Mammary epithelial cell (primary cell): ENCODE results near the gene TMEM240.

Experiments used
- EZH2 ChIP-seq: IDR thresholded peaks from 2 replicates; pipeline ENCODE4 v1.6.1; 2012; ENCODE audit warnings: low read length, inconsistent platforms, borderline replicate concordance
- TF ChIP-seq, protein P1 (sequence below), 2 donors: IDR thresholded peaks in 1 of 2; conservative IDR thresholded peaks in 1 of 2; 2 replicates each; pipeline ENCODE4 v1.5.1; 2011 to 2012; ENCODE audit warnings: inconsistent platforms in 2 of 2, low read length in 2 of 2, mild to moderate bottlenecking in 2 of 2, control low read depth in 1 of 2, low read depth in 1 of 2; ENCODE audit not compliant: insufficient read depth in 1 of 2; ENCODE audit errors: extremely low read depth in 1 of 2

DNA sequence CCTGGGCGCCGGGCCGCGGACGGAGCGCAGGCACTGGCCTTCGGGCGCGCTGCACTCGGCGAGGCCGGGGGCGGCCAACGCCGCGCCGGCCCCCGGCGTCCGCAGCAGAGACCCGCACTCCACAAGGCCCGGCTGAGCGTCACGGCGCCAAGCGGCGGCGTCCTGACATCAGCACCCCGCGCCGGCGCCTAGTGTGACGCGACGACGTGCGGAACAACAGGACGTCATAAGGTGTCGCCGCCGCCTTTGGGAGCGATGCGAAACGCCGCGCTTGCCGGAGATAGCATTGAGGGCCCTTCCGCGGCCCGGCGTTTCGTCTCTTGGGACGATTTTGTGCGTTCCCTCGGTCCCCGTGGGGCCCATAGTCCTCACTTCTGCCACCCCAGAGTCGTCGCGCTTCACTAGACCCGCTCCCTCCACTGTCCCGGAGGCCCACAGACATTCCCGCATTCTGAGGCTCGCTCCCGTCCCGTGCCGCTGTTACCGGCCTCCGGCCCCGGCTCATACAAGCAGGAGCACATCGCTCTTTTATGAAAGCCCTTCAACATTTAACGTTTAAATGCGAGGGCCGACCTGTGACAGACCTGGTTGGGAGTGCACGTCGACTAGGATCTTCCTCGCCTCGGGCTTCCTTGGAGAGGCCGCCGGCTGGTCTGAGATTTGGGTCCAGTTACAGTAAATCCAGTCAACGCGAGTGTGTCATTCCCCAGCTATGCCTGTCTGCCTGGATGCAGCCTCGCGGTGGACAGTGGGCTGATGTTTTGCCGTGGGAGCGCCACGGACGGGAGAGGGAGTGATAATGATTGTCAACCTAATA, 34.5 kb upstream of the TMEM240 start, which contains the start of gene SSU72:
- TF ChIP-seq, protein P1, sequence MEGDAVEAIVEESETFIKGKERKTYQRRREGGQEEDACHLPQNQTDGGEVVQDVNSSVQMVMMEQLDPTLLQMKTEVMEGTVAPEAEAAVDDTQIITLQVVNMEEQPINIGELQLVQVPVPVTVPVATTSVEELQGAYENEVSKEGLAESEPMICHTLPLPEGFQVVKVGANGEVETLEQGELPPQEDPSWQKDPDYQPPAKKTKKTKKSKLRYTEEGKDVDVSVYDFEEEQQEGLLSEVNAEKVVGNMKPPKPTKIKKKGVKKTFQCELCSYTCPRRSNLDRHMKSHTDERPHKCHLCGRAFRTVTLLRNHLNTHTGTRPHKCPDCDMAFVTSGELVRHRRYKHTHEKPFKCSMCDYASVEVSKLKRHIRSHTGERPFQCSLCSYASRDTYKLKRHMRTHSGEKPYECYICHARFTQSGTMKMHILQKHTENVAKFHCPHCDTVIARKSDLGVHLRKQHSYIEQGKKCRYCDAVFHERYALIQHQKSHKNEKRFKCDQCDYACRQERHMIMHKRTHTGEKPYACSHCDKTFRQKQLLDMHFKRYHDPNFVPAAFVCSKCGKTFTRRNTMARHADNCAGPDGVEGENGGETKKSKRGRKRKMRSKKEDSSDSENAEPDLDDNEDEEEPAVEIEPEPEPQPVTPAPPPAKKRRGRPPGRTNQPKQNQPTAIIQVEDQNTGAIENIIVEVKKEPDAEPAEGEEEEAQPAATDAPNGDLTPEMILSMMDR (conservative IDR thresholded peaks at IDR 0.05 in 1 of 2, IDR thresholded peaks at IDR 0.05 in 1 of 2; ENCODE audit: extremely low read depth in 1 of 2, insufficient read depth in 1 of 2, low read depth in 1 of 2, low read length in 2 of 2) = no peak
- TF ChIP-seq EZH2 = no peak
